Measurements from ENCODE around the gene GALNT17. TPM values are rescaled to one million over a fixed set of nuclear protein-coding genes. Genes with fewer than 3 reads are reported as not detected.

Gene GALNT17
- total and polyA plus RNA-seq, 2 experiments from 2014 or later = 11.1 to 65.6 TPM

- TF ChIP-seq, protein P1, sequence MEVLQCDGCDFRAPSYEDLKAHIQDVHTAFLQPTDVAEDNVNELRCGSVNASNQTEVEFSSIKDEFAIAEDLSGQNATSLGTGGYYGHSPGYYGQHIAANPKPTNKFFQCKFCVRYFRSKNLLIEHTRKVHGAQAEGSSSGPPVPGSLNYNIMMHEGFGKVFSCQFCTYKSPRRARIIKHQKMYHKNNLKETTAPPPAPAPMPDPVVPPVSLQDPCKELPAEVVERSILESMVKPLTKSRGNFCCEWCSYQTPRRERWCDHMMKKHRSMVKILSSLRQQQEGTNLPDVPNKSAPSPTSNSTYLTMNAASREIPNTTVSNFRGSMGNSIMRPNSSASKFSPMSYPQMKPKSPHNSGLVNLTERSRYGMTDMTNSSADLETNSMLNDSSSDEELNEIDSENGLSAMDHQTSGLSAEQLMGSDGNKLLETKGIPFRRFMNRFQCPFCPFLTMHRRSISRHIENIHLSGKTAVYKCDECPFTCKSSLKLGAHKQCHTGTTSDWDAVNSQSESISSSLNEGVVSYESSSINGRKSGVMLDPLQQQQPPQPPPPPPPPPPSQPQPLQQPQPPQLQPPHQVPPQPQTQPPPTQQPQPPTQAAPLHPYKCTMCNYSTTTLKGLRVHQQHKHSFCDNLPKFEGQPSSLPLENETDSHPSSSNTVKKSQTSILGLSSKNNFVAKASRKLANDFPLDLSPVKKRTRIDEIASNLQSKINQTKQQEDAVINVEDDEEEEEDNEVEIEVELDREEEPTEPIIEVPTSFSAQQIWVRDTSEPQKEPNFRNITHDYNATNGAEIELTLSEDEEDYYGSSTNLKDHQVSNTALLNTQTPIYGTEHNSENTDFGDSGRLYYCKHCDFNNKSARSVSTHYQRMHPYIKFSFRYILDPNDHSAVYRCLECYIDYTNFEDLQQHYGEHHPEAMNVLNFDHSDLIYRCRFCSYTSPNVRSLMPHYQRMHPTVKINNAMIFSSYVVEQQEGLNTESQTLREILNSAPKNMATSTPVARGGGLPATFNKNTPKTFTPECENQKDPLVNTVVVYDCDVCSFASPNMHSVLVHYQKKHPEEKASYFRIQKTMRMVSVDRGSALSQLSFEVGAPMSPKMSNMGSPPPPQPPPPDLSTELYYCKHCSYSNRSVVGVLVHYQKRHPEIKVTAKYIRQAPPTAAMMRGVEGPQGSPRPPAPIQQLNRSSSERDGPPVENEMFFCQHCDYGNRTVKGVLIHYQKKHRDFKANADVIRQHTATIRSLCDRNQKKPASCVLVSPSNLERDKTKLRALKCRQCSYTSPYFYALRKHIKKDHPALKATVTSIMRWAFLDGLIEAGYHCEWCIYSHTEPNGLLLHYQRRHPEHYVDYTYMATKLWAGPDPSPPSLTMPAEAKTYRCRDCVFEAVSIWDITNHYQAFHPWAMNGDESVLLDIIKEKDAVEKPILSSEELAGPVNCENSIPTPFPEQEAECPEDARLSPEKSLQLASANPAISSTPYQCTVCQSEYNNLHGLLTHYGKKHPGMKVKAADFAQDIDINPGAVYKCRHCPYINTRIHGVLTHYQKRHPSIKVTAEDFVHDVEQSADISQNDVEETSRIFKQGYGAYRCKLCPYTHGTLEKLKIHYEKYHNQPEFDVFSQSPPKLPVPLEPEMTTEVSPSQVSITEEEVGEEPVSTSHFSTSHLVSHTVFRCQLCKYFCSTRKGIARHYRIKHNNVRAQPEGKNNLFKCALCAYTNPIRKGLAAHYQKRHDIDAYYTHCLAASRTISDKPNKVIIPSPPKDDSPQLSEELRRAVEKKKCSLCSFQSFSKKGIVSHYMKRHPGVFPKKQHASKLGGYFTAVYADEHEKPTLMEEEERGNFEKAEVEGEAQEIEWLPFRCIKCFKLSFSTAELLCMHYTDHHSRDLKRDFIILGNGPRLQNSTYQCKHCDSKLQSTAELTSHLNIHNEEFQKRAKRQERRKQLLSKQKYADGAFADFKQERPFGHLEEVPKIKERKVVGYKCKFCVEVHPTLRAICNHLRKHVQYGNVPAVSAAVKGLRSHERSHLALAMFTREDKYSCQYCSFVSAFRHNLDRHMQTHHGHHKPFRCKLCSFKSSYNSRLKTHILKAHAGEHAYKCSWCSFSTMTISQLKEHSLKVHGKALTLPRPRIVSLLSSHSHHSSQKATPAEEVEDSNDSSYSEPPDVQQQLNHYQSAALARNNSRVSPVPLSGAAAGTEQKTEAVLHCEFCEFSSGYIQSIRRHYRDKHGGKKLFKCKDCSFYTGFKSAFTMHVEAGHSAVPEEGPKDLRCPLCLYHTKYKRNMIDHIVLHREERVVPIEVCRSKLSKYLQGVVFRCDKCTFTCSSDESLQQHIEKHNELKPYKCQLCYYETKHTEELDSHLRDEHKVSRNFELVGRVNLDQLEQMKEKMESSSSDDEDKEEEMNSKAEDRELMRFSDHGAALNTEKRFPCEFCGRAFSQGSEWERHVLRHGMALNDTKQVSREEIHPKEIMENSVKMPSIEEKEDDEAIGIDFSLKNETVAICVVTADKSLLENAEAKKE (CRISPR knock-in tag; IDR thresholded peaks at IDR 0.05) = no peak
- TF ChIP-seq CREB1 (CRISPR knock-in tag; IDR thresholded peaks at IDR 0.05; ENCODE audit: low read depth) (no peak), ZNF114 (CRISPR knock-in tag; IDR thresholded peaks at IDR 0.05) (no peak), JUNB (IDR thresholded peaks at IDR 0.05; ENCODE audit: unreplicated experiment) (no peak), ZNF331 (CRISPR knock-in tag; IDR thresholded peaks at IDR 0.05; ENCODE audit: low read depth) (no peak)
- TF ChIP-seq, protein P2, sequence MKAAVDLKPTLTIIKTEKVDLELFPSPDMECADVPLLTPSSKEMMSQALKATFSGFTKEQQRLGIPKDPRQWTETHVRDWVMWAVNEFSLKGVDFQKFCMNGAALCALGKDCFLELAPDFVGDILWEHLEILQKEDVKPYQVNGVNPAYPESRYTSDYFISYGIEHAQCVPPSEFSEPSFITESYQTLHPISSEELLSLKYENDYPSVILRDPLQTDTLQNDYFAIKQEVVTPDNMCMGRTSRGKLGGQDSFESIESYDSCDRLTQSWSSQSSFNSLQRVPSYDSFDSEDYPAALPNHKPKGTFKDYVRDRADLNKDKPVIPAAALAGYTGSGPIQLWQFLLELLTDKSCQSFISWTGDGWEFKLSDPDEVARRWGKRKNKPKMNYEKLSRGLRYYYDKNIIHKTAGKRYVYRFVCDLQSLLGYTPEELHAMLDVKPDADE (IDR thresholded peaks at IDR 0.05) = no peak
These were observed 245.1 kb downstream of the GALNT17 start (continued) for GRCh38 chr7:71377062-71377461.

GRCh38 chr7:71377469-71377868 is 245.5 kb downstream of the GALNT17 start:
- no peak overlapping the region for H2AFZ ChIP-seq
- H3K36me3 ChIP-seq (ENCODE audit: insufficient read depth) = no peaks in the 10 kb centered on the region; the same call in 1 of the 2 replicates
- no peaks in the 10 kb centered on the region for H3K27me3 ChIP-seq (ENCODE audit: insufficient read depth)
- Mint-ChIP-seq H3K4me3 (no peak overlapping the region), H3K4me1 (no peaks in the 10 kb centered on the region; the same call in 2 of the 3 replicates), H3K27me3 (ENCODE audit: insufficient read depth, low read depth, poor library complexity) (peaks cover 9% of the 10 kb centered on the region), H3K9me3 (peaks cover 64% of the 10 kb centered on the region), H3K36me3 (ENCODE audit: low read depth) (peaks cover 74% of the 10 kb centered on the region), H3K27ac (no peak overlapping the region)
- 0 out of 2 replicates have a peak, but pooled peaks cover 5% of the 10 kb centered on the region for H3F3A ChIP-seq (replicated peaks; ENCODE audit: low read depth)
- H3K4me1 ChIP-seq (ENCODE audit: insufficient read depth) = no peaks in the 10 kb centered on the region
- DNase-seq (ENCODE audit: low spot score) = no peak
- H3K4me3 ChIP-seq = no peak overlapping the region
- no peak overlapping the region for H3K4me2 ChIP-seq
- no peak for ATAC-seq
- H3K9me2 ChIP-seq (ENCODE audit: insufficient read depth) = peaks cover under 1% of the 10 kb centered on the region; the same call in 1 of the 2 replicates
- H4K20me1 ChIP-seq (replicated peaks; ENCODE audit: insufficient read depth) = no peaks in the 10 kb centered on the region
- no peak overlapping the region for H3K27ac ChIP-seq (ENCODE audit: low read depth)
- peaks cover 40% of the 10 kb centered on the region for H3K79me2 ChIP-seq (replicated peaks; ENCODE audit: insufficient read depth)
- TF ChIP-seq EZH2 (IDR thresholded peaks at IDR 0.05; ENCODE audit: low read depth, unreplicated experiment) = no peak
- no peak for TF ChIP-seq ZNF331 (CRISPR knock-in tag; IDR thresholded peaks at IDR 0.05; ENCODE audit: low read depth)
- TF ChIP-seq, protein P2 (IDR thresholded peaks at IDR 0.05) = no peak
- TF ChIP-seq EZH2phosphoT487 (IDR thresholded peaks at IDR 0.05; ENCODE audit: unreplicated experiment) = no peak
- TF ChIP-seq, protein P3, sequence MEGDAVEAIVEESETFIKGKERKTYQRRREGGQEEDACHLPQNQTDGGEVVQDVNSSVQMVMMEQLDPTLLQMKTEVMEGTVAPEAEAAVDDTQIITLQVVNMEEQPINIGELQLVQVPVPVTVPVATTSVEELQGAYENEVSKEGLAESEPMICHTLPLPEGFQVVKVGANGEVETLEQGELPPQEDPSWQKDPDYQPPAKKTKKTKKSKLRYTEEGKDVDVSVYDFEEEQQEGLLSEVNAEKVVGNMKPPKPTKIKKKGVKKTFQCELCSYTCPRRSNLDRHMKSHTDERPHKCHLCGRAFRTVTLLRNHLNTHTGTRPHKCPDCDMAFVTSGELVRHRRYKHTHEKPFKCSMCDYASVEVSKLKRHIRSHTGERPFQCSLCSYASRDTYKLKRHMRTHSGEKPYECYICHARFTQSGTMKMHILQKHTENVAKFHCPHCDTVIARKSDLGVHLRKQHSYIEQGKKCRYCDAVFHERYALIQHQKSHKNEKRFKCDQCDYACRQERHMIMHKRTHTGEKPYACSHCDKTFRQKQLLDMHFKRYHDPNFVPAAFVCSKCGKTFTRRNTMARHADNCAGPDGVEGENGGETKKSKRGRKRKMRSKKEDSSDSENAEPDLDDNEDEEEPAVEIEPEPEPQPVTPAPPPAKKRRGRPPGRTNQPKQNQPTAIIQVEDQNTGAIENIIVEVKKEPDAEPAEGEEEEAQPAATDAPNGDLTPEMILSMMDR (conservative IDR thresholded peaks at IDR 0.05; ENCODE audit: low read depth in 2 of 2) = no peak
- no peak for TF ChIP-seq REST (IDR thresholded peaks at IDR 0.05; ENCODE audit: unreplicated experiment)
- no peak for TF ChIP-seq CREB1 (CRISPR knock-in tag; IDR thresholded peaks at IDR 0.05; ENCODE audit: low read depth)
- no peak for TF ChIP-seq POLR2AphosphoS5 (IDR thresholded peaks at IDR 0.05; ENCODE audit: low read depth)

Measured in GM23338 (cell line).